SU-DHL-6 (cell line): Measurements from ENCODE around the gene EPS8L1.

Experiments used
- H2AFZ ChIP-seq: fragments of 200-600 bp; sonication (generic); 2 replicates; pipeline ENCODE4 v1.6.1; 2014; ENCODE audit warnings: low read depth, mild to moderate bottlenecking, moderate library complexity, mixed read lengths, antibody characterized with exemption, low read length; ENCODE audit not compliant: severe bottlenecking
- H3F3A ChIP-seq: fragments of 200-600 bp; shearing (Covaris generic); 2 replicates; pipeline ENCODE4 v1.6.0; 2016; ENCODE audit warnings: antibody characterized with exemption, mild to moderate bottlenecking; ENCODE audit not compliant: insufficient read depth
- H3K27ac ChIP-seq: fragments of 200-600 bp; sonication (generic); 2 replicates; pipeline ENCODE4 v1.5.1; 2016; ENCODE audit warnings: low read depth, mild to moderate bottlenecking, low read length, moderate library complexity, mixed read lengths
- H3K27me3 ChIP-seq: fragments of 200-600 bp; sonication (generic), shearing (Covaris generic); 2 replicates; pipeline ENCODE4 v1.6.0; 2014; ENCODE audit warnings: mild to moderate bottlenecking, low read length
- H3K36me3 ChIP-seq: fragments of 200-600 bp; sonication (generic); 2 replicates; pipeline ENCODE4 v1.6.1; 2014; ENCODE audit warnings: mild to moderate bottlenecking, low read length, mixed read lengths
- H3K4me2 ChIP-seq: fragments of 300-600, 200-600 bp; shearing (Covaris generic), sonication (generic); 2 replicates; pipeline ENCODE4 v1.6.0; 2014; ENCODE audit warnings: low read length, low read depth, mild to moderate bottlenecking; ENCODE audit not compliant: poor library complexity, severe bottlenecking
- H3K4me3 ChIP-seq: fragments of 200-600 bp; sonication (generic); 2 replicates; pipeline ENCODE4 v1.5.1; 2014; ENCODE audit warnings: antibody characterized with exemption, low read length, mild to moderate bottlenecking, mixed read lengths; ENCODE audit not compliant: insufficient read depth, poor library complexity, severe bottlenecking
- H3K79me2 ChIP-seq: fragments of 200-600 bp; sonication (generic); 2 replicates; pipeline ENCODE4 v1.6.1; 2014; ENCODE audit warnings: mild to moderate bottlenecking, low read length, moderate library complexity; ENCODE audit not compliant: insufficient read depth
- H3K9ac ChIP-seq: fragments of 200-600 bp; sonication (generic); 2 replicates; pipeline ENCODE4 v1.7.0; 2014; ENCODE audit warnings: mild to moderate bottlenecking, low read length
- H3K9me2 ChIP-seq: fragments of 200-600 bp; sonication (generic); replicated peaks from 2 replicates; pipeline ENCODE4 v1.6.1; 2014; ENCODE audit warnings: low read length; ENCODE audit not compliant: insufficient read depth
- H3K9me3 ChIP-seq: fragments of 200-600 bp; sonication (generic); 2 replicates; pipeline ENCODE4 v1.6.1; 2014; ENCODE audit warnings: low read length, mixed read lengths; ENCODE audit not compliant: insufficient read depth
- H4K20me1 ChIP-seq: fragments of 200-600 bp; sonication (generic); 2 replicates; pipeline ENCODE4 v1.6.1; 2014; ENCODE audit warnings: low read depth, mild to moderate bottlenecking, antibody characterized with exemption, low read length, moderate library complexity, mixed read lengths
- EZH2phosphoT487 ChIP-seq: fragments of 200-600 bp; sonication (generic), shearing (Covaris generic); conservative IDR thresholded peaks from 2 replicates; pipeline ENCODE4 v1.6.1; 2018; ENCODE audit warnings: mild to moderate bottlenecking, antibody characterized with exemption, low read length, moderate library complexity, mixed read lengths
- TF ChIP-seq, protein P1 (sequence below): fragments of 200-600 bp; sonication (generic); IDR thresholded peaks from one replicate; pipeline ENCODE4 v1.5.1; 2017; ENCODE audit warnings: antibody characterized with exemption, mild to moderate bottlenecking, low read length, moderate library complexity; ENCODE audit not compliant: insufficient read depth, poor library complexity, severe bottlenecking

Gene EPS8L1

GRCh38 chr19:55070466-55071128 is 5.1 kb upstream of the EPS8L1 start:
- Histone ChIP-seq H2AFZ (no peak overlapping the region), H3K9ac (no peak overlapping the region), H3K9me2 (no peaks in the 10 kb centered on the region), H3K4me2 (no peak overlapping the region), H3K27me3 (no peaks in the 10 kb centered on the region), H3F3A (no peaks in the 10 kb centered on the region), H3K4me3 (no peak overlapping the region), H4K20me1 (no peaks in the 10 kb centered on the region), H3K79me2 (no peaks in the 10 kb centered on the region), H3K27ac (no peak overlapping the region), H3K36me3 (no peaks in the 10 kb centered on the region), H3K9me3 (no peaks in the 10 kb centered on the region)
- TF ChIP-seq EZH2phosphoT487: no peak
- TF ChIP-seq, protein P1, sequence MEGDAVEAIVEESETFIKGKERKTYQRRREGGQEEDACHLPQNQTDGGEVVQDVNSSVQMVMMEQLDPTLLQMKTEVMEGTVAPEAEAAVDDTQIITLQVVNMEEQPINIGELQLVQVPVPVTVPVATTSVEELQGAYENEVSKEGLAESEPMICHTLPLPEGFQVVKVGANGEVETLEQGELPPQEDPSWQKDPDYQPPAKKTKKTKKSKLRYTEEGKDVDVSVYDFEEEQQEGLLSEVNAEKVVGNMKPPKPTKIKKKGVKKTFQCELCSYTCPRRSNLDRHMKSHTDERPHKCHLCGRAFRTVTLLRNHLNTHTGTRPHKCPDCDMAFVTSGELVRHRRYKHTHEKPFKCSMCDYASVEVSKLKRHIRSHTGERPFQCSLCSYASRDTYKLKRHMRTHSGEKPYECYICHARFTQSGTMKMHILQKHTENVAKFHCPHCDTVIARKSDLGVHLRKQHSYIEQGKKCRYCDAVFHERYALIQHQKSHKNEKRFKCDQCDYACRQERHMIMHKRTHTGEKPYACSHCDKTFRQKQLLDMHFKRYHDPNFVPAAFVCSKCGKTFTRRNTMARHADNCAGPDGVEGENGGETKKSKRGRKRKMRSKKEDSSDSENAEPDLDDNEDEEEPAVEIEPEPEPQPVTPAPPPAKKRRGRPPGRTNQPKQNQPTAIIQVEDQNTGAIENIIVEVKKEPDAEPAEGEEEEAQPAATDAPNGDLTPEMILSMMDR: no peak

DNA sequence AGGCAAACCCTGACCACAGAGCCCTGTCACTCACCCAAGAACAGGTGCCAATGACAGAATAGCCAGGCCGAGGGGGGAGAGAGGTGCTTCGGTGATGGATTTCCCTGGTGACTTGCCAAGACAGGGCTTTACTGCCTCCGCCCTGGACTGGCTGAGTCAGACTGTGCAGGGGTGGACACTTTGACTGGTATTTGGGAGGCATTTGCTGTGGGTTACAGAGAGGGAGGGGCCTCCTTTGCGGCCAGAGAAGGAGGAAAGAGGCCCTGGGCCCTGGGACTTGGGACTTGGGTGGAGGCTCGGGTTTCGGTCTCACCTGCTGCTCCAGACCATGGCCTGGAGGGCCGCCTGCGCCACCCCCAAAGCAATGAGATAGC is 4.6 kb upstream of the EPS8L1 start:
- H3K9me3 ChIP-seq: no peaks in the 10 kb centered on the region
- no peak overlapping the region for H3K27ac ChIP-seq
- no peak overlapping the region for H3K9ac ChIP-seq
- H3K9me2 ChIP-seq: no peaks in the 10 kb centered on the region
- no peaks in the 10 kb centered on the region for H3F3A ChIP-seq
- TF ChIP-seq, protein P1: no peak
- no peak for TF ChIP-seq EZH2phosphoT487
- H3K4me3 ChIP-seq: no peak overlapping the region
- no peak overlapping the region for H2AFZ ChIP-seq
- no peaks in the 10 kb centered on the region for H3K79me2 ChIP-seq
- H3K36me3 ChIP-seq: no peaks in the 10 kb centered on the region
- H3K4me2 ChIP-seq: no peak overlapping the region
- H4K20me1 ChIP-seq: no peaks in the 10 kb centered on the region
- no peaks in the 10 kb centered on the region for H3K27me3 ChIP-seq

- TF ChIP-seq, protein P1: no peak
- no peak for TF ChIP-seq EZH2phosphoT487
- H3K79me2 ChIP-seq: no peaks in the 10 kb centered on the region
- no peaks in the 10 kb centered on the region for H3F3A ChIP-seq
- H3K27me3 ChIP-seq: no peaks in the 10 kb centered on the region
- no peak overlapping the region for H3K4me2 ChIP-seq
- no peak overlapping the region for H3K27ac ChIP-seq
- H3K4me3 ChIP-seq: no peak overlapping the region
- no peaks in the 10 kb centered on the region for H3K9me2 ChIP-seq
- H3K9ac ChIP-seq: no peak overlapping the region
- no peaks in the 10 kb centered on the region for H3K9me3 ChIP-seq
- no peak overlapping the region for H2AFZ ChIP-seq
- no peaks in the 10 kb centered on the region for H4K20me1 ChIP-seq
- no peaks in the 10 kb centered on the region for H3K36me3 ChIP-seq
Measured at GRCh38 chr19:55071913-55072312, 3.8 kb upstream of the EPS8L1 start.
